A549 (cell line): ENCODE results near the gene RAPGEF4. TPM values are rescaled to one million over a fixed set of nuclear protein-coding genes. Genes with fewer than 3 reads are reported as not detected.

Source experiments
- ATAC-seq, 2 experiments: fragments of 200-7000 bp in 1 of 2; fragments of >200 bp in 1 of 2; cut with Nextera tagmentation in 1 of 2; cut with Tn5 transposase in 1 of 2; 3 replicates each; pipeline versions ENCODE4 v1.8.0 to v1.9.1; 2018 to 2020; ENCODE audit warnings: mild to moderate bottlenecking in 1 of 2, moderate library complexity in 1 of 2
- CTCF ChIA-PET: fragments of 300-600 bp; sonication (Branson Sonifier 250); formaldehyde crosslinking; extraction: SDS; loops from one replicate; lab custom pipeline; 2021; ENCODE audit warnings: antibody characterized with exemption, inconsistent platforms; lab: Yijun Ruan, JAX
- POLR2A ChIA-PET: fragments of 350-600 bp; formaldehyde crosslinking; extraction: SDS; loops from one replicate; lab custom pipeline; 2021; ENCODE audit warnings: antibody characterized with exemption, inconsistent platforms; lab: Yijun Ruan, JAX
- DNase-seq, 2 experiments: peaks; one replicate each; pipeline versions ENCODE4 v3.0.0 to v3.0.0-alpha.2; 2011 to 2016; ENCODE audit warnings: low read depth in 1 of 2, low spot score in 1 of 2
- FAIRE-seq: peaks from 2 replicates; lab custom pipeline; 2011; peaks lifted over from hg19 to GRCh38; lab: Jason Lieb, UNC
- H3K27ac ChIP-seq, 2 experiments: fragments of >200 bp; sonication (Bioruptor Twin); formaldehyde crosslinking; 3 replicates each; pipeline ENCODE4 v1.5.1; 2016 to 2017
- H3K4me1 ChIP-seq: fragments of >200 bp; sonication (Bioruptor Twin); formaldehyde crosslinking; 3 replicates; pipeline ENCODE4 v1.6.1; 2016
- H3K4me2 ChIP-seq: fragments of >200 bp; sonication (Bioruptor Twin); formaldehyde crosslinking; 3 replicates; pipeline ENCODE4 v1.6.1; 2016
- H3K4me3 ChIP-seq: fragments of >200 bp; sonication (Bioruptor Twin); formaldehyde crosslinking; 3 replicates; pipeline ENCODE4 v1.5.1; 2016
- H3K9me3 ChIP-seq: fragments of >200 bp; sonication (Bioruptor Twin); formaldehyde crosslinking; 3 replicates; pipeline ENCODE4 v1.6.1; 2016
- CBX2 ChIP-seq: fragments of 200-600 bp; sonication (generic); IDR thresholded peaks from 2 replicates; pipeline ENCODE4 v1.6.1; 2016; ENCODE audit warnings: low read depth, mild to moderate bottlenecking, borderline replicate concordance
- CEBPB ChIP-seq, 2 experiments: fragments of >200 bp in 1 of 2; sonication (Bioruptor Twin) in 1 of 2; formaldehyde crosslinking in 1 of 2; IDR thresholded peaks; 2 replicates each; pipeline ENCODE4 v1.6.1; 2012 to 2016
- EHMT2 ChIP-seq: fragments of 200-600 bp; sonication (generic); IDR thresholded peaks from 2 replicates; pipeline ENCODE4 v1.6.1; 2016; ENCODE audit warnings: antibody characterized with exemption, low read depth, mild to moderate bottlenecking, moderate library complexity
- EP300 ChIP-seq, 2 experiments: fragments of >200 bp; sonication (Bioruptor Twin); formaldehyde crosslinking; IDR thresholded peaks; 2 replicates in 1 of 2; 3 replicates in 1 of 2; pipeline ENCODE4 v1.6.1; 2016 to 2017
- ESRRA ChIP-seq: fragments of 150-350 bp; IDR thresholded peaks from 2 replicates; pipeline ENCODE4 v1.6.1; 2014; ENCODE audit warnings: mild to moderate bottlenecking, low read length, borderline replicate concordance
- FOSL2 ChIP-seq, 2 experiments: fragments of 450-650 bp in 1 of 2; fragments of >200 bp in 1 of 2; sonication (Bioruptor Twin) in 1 of 2; formaldehyde crosslinking; IDR thresholded peaks; 2 replicates each; pipeline versions ENCODE4 v1.5.0 to v1.6.1; 2016 to 2020; ENCODE audit warnings: mild to moderate bottlenecking in 1 of 2, moderate library complexity in 1 of 2
- GATA3 ChIP-seq: IDR thresholded peaks from 2 replicates; pipeline ENCODE4 v1.6.1; 2012; ENCODE audit warnings: borderline replicate concordance
- HOXA7 ChIP-seq: fragments of 250-450 bp; sonication (Bioruptor Pico); IDR thresholded peaks from 2 replicates; pipeline ENCODE4 v1.5.0; 2020; ENCODE audit warnings: mild to moderate bottlenecking, moderate library complexity
- HOXB5 ChIP-seq: fragments of 250-450 bp; sonication (Bioruptor Pico); IDR thresholded peaks from 2 replicates; pipeline ENCODE4 v1.5.0; 2020; ENCODE audit warnings: mild to moderate bottlenecking, moderate library complexity
- JUNB ChIP-seq: fragments of >200 bp; sonication (Bioruptor Twin); formaldehyde crosslinking; IDR thresholded peaks from 2 replicates; pipeline ENCODE4 v1.6.1; 2016
- MAZ ChIP-seq: fragments of 150-350 bp; IDR thresholded peaks from 2 replicates; pipeline ENCODE4 v1.6.1; 2014; ENCODE audit warnings: antibody characterized with exemption, low read depth, low read length, borderline replicate concordance
- NR3C1 ChIP-seq: fragments of >200 bp; sonication (Bioruptor Twin); formaldehyde crosslinking; IDR thresholded peaks from 3 replicates; pipeline ENCODE4 v1.6.1; 2017
- PHF8 ChIP-seq: fragments of 200-600 bp; sonication (generic); IDR thresholded peaks from 2 replicates; pipeline ENCODE4 v1.6.1; 2016; ENCODE audit warnings: low read depth, mild to moderate bottlenecking, antibody characterized with exemption, moderate library complexity, borderline replicate concordance
- RARB ChIP-seq: fragments of 250-450 bp; sonication (Bioruptor Pico); IDR thresholded peaks from 2 replicates; pipeline ENCODE4 v1.8.0; 2021; ENCODE audit warnings: mild to moderate bottlenecking, moderate library complexity
- RFX5 ChIP-seq: fragments of 450-650 bp; IDR thresholded peaks from 2 replicates; pipeline ENCODE4 v1.7.1; 2014; ENCODE audit warnings: antibody characterized with exemption, mild to moderate bottlenecking, moderate library complexity
- TFCP2L1 ChIP-seq: fragments of 250-450 bp; sonication (Bioruptor Pico); IDR thresholded peaks from 2 replicates; pipeline ENCODE4 v1.5.0; 2021; ENCODE audit warnings: mild to moderate bottlenecking
- TP53 ChIP-seq: fragments of 250-450 bp; sonication (Bioruptor Pico); IDR thresholded peaks from 2 replicates; pipeline ENCODE4 v1.5.0; 2021; ENCODE audit warnings: mild to moderate bottlenecking, moderate library complexity
- ZNF302 ChIP-seq: fragments of 250-450 bp; sonication (Bioruptor Pico); IDR thresholded peaks from 2 replicates; pipeline ENCODE4 v1.9.0; 2021; ENCODE audit warnings: inconsistent platforms, mild to moderate bottlenecking, moderate library complexity
- ZSCAN20 ChIP-seq: fragments of 250-450 bp; sonication (Bioruptor Pico); IDR thresholded peaks from 2 replicates; pipeline ENCODE4 v1.8.0; 2022; ENCODE audit warnings: mild to moderate bottlenecking, moderate library complexity
- WGBS: methylation state at CpG from one replicate; pipeline ENCODE4 v1.1.6; 2017; ENCODE audit errors: missing lambda C conversion rate; 5-methylcytosine and 5-hydroxymethylcytosine counted together
- polyA plus RNA-seq, 4 experiments: library from polyadenylated mRNA; depleted of rRNA in 3 of 4; stranded (reverse); fragments of >200 nt; fragmentation: RNase III in 1 of 4; extraction: RNeasy Plus Mini Kit Qiagen cat#74134 plus additional on column Dnase treatment in 1 of 4; gene quantifications; 2 replicates in 3 of 4; 3 replicates in 1 of 4; pipeline ENCODE4 v1.2.3, GENCODE V29; 2011 to 2017
- TF ChIP-seq, protein P1 (sequence below): fragments of 250-450 bp; sonication (Bioruptor Pico); IDR thresholded peaks from 2 replicates; pipeline ENCODE4 v1.5.0; 2021; ENCODE audit warnings: mild to moderate bottlenecking, moderate library complexity, borderline replicate concordance
- TF ChIP-seq, protein P2 (sequence below): fragments of 200-600 bp; sonication (generic); IDR thresholded peaks from 2 replicates; pipeline ENCODE4 v1.6.1; 2016; ENCODE audit warnings: antibody characterized with exemption, mild to moderate bottlenecking, moderate library complexity
- TF ChIP-seq, protein P3 (sequence below): IDR thresholded peaks from 2 replicates; pipeline ENCODE4 v1.6.1; 2012
- TF ChIP-seq, protein P4 (sequence below): fragments of 250-450 bp; sonication (Bioruptor Pico); IDR thresholded peaks from 2 replicates; pipeline ENCODE4 v1.5.0; 2020; ENCODE audit warnings: low read depth, mild to moderate bottlenecking, moderate library complexity
- TF ChIP-seq, protein P5 (sequence below): fragments of >200 bp; sonication (Bioruptor Twin); formaldehyde crosslinking; IDR thresholded peaks from 3 replicates; pipeline ENCODE4 v1.5.1; 2016
- TF ChIP-seq, protein P6 (sequence below): fragments of >200 bp; sonication (Bioruptor Twin); formaldehyde crosslinking; IDR thresholded peaks from 3 replicates; pipeline ENCODE4 v1.6.1; 2016

RAPGEF4 gene
- polyA plus RNA-seq, 2 of the 4 experiments (the other 2 are of a cell fraction) = 0.18 to 1.1 TPM

DNA sequence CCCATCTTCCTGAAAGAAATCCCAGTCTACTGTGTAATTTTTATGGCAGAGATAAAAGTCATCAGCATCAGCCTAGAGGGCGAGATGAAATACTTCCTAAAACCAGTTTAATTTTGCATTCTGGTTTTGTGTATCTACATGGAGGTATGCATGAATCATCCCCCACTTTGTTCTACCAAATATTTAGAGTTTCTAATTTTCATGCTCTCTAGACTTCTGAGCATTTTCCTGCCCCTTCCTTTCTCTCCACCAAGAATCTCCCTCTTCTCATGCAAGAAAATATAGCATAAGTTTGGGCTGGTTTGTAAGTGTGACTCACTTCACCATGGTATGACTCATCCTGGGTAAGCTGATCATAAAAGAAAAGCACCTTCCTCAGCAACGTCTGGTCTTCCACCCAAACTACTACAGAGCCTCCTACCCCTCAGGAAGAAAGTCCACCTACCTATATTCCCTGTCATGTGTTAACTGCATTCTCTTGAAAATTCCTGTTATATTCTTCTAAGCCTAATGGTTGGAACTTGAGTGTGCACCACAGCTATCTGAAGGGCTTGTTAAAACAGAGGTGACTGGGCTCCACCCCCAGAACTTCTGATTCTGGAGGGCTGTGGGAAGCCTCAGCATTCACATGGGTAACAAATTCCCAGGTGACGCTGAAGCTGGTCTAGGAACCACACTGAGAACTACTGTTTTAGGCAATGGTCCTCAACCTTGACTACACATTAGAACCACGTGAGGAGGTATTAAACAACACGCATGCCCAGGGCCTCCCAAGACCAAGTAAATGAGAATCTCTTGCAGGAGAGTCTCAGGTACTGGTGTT, 37.4 kb upstream of the RAPGEF4 start:
- Histone ChIP-seq H3K4me2 (peak overlapping the region; percentile 56), H3K4me3 (no peak overlapping the region), H3K4me1 (peaks cover 47% of the 10 kb centered on the region), H3K27ac (peak overlapping the region; percentile 39 to 74), H3K9me3 (no peaks in the 10 kb centered on the region)
- CTCF ChIA-PET = interaction anchor here (1.4 to 2.8 kb wide), 2 partner anchors 12 to 14 kb away, joined by 3 to 13 read pairs; no protein-coding TSS in a partner anchor
- 56% methylated on average over 5 of the region's 5 CpGs for WGBS
- DNase-seq (peak; percentile 49 to 56), ATAC-seq (peak; percentile 78 to 81), FAIRE-seq (no peak)
- POLR2A ChIA-PET = no interaction called here
- TF ChIP-seq NR3C1 (no peak), ZNF302 (CRISPR knock-in tag) (no peak), CEBPB (IDR thresholded peaks at IDR 0.05) (no peak), EHMT2 (no peak), CBX2 (no peak), RARB (CRISPR knock-in tag) (no peak), EP300 (IDR thresholded peaks at IDR 0.05) (no peak), TP53 (CRISPR knock-in tag) (no peak), MAZ (no peak), FOSL2 (IDR thresholded peaks at IDR 0.05) (peak; percentile 96), FOSL2 (CRISPR knock-in tag; IDR thresholded peaks at IDR 0.05) (peak; percentile 97), TFCP2L1 (no peak), PHF8 (no peak), ZSCAN20 (CRISPR knock-in tag) (no peak), HOXB5 (no peak), GATA3 (no peak), HOXA7 (no peak), JUNB (peak; percentile 80), RFX5 (no peak), ESRRA (no peak)
- TF ChIP-seq, protein P1, sequence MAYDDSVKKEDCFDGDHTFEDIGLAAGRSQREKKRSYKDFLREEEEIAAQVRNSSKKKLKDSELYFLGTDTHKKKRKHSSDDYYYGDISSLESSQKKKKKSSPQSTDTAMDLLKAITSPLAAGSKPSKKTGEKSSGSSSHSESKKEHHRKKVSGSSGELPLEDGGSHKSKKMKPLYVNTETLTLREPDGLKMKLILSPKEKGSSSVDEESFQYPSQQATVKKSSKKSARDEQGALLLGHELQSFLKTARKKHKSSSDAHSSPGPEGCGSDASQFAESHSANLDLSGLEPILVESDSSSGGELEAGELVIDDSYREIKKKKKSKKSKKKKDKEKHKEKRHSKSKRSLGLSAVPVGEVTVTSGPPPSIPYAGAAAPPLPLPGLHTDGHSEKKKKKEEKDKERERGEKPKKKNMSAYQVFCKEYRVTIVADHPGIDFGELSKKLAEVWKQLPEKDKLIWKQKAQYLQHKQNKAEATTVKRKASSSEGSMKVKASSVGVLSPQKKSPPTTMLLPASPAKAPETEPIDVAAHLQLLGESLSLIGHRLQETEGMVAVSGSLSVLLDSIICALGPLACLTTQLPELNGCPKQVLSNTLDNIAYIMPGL = no peak
- TF ChIP-seq, protein P2, sequence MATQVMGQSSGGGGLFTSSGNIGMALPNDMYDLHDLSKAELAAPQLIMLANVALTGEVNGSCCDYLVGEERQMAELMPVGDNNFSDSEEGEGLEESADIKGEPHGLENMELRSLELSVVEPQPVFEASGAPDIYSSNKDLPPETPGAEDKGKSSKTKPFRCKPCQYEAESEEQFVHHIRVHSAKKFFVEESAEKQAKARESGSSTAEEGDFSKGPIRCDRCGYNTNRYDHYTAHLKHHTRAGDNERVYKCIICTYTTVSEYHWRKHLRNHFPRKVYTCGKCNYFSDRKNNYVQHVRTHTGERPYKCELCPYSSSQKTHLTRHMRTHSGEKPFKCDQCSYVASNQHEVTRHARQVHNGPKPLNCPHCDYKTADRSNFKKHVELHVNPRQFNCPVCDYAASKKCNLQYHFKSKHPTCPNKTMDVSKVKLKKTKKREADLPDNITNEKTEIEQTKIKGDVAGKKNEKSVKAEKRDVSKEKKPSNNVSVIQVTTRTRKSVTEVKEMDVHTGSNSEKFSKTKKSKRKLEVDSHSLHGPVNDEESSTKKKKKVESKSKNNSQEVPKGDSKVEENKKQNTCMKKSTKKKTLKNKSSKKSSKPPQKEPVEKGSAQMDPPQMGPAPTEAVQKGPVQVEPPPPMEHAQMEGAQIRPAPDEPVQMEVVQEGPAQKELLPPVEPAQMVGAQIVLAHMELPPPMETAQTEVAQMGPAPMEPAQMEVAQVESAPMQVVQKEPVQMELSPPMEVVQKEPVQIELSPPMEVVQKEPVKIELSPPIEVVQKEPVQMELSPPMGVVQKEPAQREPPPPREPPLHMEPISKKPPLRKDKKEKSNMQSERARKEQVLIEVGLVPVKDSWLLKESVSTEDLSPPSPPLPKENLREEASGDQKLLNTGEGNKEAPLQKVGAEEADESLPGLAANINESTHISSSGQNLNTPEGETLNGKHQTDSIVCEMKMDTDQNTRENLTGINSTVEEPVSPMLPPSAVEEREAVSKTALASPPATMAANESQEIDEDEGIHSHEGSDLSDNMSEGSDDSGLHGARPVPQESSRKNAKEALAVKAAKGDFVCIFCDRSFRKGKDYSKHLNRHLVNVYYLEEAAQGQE = no peak
- TF ChIP-seq, protein P3, sequence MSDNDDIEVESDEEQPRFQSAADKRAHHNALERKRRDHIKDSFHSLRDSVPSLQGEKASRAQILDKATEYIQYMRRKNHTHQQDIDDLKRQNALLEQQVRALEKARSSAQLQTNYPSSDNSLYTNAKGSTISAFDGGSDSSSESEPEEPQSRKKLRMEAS = 0 out of 2 replicates have a peak, but pooled peaks have one; percentile 7
- TF ChIP-seq, protein P4, sequence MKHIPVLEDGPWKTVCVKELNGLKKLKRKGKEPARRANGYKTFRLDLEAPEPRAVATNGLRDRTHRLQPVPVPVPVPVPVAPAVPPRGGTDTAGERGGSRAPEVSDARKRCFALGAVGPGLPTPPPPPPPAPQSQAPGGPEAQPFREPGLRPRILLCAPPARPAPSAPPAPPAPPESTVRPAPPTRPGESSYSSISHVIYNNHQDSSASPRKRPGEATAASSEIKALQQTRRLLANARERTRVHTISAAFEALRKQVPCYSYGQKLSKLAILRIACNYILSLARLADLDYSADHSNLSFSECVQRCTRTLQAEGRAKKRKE (CRISPR knock-in tag) = no peak
- TF ChIP-seq, protein P5, sequence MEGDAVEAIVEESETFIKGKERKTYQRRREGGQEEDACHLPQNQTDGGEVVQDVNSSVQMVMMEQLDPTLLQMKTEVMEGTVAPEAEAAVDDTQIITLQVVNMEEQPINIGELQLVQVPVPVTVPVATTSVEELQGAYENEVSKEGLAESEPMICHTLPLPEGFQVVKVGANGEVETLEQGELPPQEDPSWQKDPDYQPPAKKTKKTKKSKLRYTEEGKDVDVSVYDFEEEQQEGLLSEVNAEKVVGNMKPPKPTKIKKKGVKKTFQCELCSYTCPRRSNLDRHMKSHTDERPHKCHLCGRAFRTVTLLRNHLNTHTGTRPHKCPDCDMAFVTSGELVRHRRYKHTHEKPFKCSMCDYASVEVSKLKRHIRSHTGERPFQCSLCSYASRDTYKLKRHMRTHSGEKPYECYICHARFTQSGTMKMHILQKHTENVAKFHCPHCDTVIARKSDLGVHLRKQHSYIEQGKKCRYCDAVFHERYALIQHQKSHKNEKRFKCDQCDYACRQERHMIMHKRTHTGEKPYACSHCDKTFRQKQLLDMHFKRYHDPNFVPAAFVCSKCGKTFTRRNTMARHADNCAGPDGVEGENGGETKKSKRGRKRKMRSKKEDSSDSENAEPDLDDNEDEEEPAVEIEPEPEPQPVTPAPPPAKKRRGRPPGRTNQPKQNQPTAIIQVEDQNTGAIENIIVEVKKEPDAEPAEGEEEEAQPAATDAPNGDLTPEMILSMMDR = no peak
- TF ChIP-seq, protein P6, sequence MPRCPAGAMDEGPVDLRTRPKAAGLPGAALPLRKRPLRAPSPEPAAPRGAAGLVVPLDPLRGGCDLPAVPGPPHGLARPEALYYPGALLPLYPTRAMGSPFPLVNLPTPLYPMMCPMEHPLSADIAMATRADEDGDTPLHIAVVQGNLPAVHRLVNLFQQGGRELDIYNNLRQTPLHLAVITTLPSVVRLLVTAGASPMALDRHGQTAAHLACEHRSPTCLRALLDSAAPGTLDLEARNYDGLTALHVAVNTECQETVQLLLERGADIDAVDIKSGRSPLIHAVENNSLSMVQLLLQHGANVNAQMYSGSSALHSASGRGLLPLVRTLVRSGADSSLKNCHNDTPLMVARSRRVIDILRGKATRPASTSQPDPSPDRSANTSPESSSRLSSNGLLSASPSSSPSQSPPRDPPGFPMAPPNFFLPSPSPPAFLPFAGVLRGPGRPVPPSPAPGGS = no peak
